CD4-positive, alpha-beta T cell treated with Interleukin-21 for 1 hour (primary cell): ENCODE measurements around the gene PXT1.
A peak's percentile ranks its signal among the peaks of the same experiment; 100 is the strongest.
"Not testable (repeated sequence)": the region's sequence is repeated elsewhere in the genome, so short reads cannot be mapped to it uniquely, and the experiment has no call there.

Experiments used
- DNase-seq: peaks from one replicate; pipeline ENCODE4 v3.0.0-alpha.2; 2020

The PXT1 gene

DNA sequence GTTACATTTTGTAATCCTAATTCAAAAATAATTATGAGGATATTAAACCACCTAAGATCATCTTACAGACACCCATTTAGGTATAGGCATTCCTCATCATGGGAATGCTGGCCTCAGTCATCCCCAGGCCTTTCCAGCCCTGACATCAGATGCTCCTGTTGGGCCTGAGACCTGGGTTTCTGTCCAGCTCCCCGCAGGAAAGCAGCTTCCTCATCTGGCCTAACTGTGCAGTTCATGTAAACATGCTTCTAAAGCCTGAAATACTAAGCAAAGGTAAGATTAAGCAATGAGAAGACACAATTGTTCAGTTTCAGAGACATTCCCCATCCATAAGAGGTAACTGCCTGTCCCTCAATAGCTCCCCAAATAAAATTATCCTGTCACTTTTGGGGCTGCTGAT, 74.2 kb downstream of the PXT1 start:
- DNase-seq, result no peak

- no peak for DNase-seq
These were observed 74.9 kb downstream of the PXT1 start for GRCh38 chr6:36367743-36368142.

- no peak for DNase-seq
These were observed 77.8 kb downstream of the PXT1 start for GRCh38 chr6:36364669-36365479.

GRCh38 chr6:36364061-36364635, 78.5 kb downstream of the PXT1 start:
- not testable (repeated sequence) for DNase-seq

GRCh38 chr6:36363371-36363752, 79.3 kb downstream of the PXT1 start:
- DNase-seq, result not testable (repeated sequence)

DNA sequence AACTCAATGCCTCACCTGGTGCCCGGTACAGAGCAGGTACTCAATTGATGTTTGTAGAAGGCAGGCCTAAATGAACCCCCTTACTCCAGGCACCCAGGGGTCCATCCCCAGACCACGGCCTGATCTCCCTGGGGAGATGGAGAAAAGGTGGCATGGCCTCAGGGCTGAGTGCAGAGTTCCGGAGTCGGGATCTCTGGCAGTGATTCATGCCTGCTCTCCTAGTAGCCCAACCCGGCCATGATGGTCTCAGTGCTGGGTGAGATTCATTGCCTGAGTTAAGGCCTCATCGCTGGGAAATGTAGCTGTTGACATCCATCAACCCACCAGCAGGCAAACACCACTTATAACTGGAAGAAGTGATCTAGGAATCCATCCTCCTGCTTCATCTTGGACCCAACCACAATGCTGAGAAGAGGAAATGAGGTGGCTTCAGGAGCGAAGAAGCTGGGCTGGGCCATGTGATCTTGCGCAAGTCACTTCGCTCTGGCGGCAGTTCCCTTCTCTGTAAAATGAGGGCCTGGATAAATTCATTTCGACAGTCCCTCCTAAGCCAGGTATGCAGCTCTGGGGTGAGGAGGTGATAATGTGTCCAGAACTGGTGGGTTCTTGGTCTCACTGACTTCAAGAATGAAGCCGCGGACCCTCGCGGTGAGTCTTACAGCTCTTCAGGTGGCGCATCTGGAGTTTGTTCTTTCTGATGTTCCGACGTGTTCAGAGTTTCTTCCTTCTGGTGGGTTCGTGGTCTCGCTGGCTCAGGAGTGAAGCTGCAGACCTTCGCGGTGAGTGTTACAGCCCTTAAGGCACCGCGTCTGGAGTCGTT, 79.9 kb downstream of the PXT1 start:
- no peak for DNase-seq

DNA sequence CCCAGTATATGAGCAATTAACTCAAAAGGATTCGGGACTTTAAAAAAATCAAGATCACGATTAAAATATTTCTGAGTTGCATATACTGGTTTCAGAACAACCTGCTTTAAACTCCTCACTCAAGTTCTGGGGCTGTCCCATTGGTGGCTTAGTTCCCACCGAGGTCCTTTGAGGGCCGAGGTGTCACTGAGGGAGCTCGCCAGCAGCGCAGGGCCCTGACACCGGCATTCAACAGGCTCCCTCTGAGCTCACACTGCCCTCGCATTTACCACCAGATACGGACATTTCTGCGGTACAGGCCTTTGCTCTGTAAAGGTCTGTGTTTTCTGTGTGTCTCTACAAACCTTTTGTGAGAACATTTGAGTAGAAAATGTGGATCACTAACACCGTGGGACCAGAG, 81.6 kb downstream of the PXT1 start:
- DNase-seq, result no peak

DNA sequence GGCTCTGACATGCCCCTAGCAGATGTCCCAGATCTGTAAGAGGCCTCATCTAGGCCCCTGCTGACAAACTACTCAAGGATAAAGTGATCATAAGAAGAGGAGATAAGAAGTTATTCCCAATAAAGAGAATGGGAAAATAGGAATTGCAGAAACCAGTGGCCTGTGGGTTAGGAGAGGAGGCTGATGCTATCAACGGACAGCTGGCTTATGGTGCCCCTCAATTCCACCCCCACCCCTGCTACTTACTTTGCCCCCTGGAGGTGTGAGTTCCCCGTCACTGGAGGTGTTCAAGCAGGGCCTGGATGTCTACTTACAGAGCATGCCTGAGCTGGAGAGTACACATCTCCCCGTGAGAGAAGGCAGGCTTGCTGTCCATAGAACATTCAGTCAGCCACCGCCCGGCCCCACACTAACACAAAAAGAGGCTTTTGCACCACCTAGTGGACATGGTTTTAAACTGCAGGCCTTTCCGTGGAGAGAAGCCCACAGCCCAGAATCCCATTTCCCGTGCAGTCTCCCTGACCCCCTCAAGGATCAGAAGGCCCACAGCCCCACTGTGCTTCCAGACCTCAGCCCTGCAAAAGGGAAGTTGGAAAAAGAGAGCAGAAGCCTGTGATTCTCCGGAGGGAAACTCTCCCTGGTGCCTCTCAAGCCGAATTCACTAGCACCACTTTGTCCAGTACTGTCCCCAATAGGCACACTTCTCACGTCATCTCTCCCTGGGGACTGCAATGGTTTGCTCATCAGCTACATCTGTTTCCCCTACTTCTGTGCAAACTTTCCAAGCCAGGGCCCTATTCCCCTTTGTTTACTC, 82.2 kb downstream of the PXT1 start:
- DNase-seq, result peak; percentile 76

- no peak for DNase-seq
These were observed 84.3 kb downstream of the PXT1 start for GRCh38 chr6:36358226-36358915.

- no peak for DNase-seq
These were observed 84.8 kb downstream of the PXT1 start for GRCh38 chr6:36357872-36358225.

DNA sequence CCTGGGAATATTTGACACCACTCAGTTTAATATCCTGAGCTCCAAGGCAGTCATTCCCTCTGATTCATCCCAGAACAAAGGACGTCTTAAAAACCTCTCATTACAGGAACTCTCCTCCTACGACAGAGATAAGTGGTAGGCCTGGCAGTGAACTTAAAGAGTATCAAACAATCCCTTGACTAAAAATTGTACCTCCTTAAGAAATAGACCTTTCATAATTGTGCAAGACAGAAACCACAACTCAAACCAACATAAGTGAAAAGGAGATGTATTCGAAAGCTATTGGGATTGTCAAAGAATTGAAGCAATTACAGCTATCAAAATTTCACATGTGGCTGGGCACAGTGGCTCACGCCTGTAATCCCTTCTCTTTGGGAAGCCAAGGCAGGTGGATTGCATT, 86.8 kb downstream of the PXT1 start:
- no peak for DNase-seq

- no peak for DNase-seq
These were observed 89.2 kb downstream of the PXT1 start for GRCh38 chr6:36353411-36353915.

DNA sequence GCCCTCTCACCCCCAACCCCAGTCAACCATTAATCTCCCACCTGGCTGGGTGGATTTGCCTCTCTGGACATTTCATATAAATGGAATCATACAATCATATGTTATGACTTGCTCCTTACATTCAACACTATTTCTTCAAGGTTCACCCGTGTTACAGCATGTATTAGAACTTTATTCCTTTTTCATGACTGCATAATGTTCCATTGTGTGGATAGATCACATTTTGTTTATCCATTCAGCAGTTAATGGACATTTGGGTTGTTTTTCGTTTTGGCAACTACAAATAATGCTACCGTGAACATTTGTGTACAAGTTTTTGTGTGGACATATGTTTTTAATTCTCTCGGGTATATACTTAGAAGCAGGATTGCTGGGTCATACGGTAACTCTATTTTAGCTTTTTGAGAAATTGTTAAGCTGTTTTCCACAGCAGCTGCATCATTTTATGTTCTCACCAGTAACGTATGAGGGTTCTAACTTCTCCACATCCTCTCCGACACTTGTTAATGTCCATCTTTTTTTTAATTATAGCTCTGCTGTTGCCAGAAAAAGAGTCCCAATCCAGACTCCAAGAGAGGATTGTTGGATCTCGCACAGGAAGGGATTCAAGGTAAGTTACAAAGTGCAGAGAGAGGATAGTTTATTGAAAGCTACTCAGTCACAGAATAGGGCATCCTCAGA, 90.0 kb downstream of the PXT1 start:
- no peak for DNase-seq

DNA sequence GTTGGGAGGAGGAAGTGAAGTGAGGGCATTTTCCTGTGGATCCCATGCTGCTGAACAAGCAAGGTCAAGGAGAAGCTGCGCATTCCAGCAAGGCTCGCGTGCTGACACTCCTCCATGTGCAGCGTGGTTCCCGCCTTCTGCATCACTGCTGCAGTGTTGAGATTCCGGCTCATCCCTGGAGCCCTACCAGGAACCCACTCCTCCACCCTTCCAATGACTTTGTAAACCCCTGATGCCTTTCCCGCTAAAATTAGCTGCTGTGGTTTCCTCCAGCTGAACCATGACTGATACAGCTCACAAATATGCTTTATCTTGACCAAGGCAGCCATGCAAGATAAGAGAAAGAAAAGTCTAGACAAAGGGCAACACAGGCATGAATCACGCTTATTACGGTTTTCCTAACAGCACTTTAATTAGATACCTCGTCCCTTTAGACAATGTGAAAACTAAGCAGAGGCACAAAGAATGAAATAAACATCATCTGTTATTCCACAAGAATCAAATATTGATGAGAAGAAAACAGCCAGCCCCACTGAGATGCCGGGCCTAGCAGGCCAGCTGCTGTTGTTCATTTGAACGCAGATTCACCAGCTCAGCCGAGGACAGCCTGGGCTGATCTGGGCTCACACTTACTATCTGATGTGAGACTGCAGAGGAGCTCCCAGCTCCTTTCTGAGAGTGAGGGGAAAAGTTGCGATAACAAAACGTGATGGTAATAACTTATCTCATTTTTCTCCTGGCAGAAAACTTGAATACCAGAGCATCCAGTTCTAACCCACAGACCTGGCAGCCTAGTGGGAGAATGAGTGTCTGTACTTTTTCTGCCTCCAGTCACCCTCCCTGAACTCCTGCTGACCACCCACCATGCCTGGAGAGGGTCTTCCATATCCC, 91.7 kb downstream of the PXT1 start:
- DNase-seq, result no peak

- DNase-seq, result no peak
These were observed 92.6 kb downstream of the PXT1 start for GRCh38 chr6:36350082-36350481.

DNA sequence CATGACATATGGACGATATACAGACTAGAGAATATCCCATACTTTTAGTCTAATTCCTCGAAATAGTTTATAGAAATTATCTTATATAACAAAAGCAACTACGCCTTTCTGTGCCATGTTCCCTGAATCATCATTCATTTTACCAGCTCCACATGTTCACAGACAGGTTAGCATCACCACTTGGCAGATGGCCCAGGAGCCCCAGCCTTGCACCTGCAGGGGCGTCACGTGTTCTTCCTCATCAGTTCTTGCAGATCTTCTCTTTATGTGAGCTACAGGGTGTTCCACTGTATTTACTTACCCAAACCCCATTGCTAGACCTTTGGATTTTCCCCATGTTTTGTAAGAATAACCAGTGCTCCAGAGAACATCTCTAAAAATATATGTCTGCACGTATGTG, 93.4 kb downstream of the PXT1 start:
- DNase-seq, result no peak

DNA sequence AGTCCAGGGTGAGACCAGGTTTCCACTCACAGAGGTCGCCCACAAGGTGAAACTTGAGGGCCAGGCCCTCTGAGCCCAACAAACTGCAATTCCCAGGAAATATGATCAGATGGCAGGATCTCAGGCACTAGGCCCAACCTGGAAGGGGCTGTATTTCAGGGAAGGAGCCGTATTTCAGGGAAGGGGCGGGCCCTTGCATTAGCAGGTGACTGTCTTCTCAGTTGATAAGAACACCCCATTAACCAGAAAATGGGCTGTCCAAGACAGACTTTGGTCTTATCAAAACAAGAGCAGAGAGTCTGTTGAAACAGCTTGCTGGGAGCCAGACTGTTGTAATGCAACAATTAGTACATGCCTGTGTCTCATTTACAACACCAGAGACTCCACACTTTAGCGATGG, 95.0 kb downstream of the PXT1 start:
- DNase-seq, result no peak

DNA sequence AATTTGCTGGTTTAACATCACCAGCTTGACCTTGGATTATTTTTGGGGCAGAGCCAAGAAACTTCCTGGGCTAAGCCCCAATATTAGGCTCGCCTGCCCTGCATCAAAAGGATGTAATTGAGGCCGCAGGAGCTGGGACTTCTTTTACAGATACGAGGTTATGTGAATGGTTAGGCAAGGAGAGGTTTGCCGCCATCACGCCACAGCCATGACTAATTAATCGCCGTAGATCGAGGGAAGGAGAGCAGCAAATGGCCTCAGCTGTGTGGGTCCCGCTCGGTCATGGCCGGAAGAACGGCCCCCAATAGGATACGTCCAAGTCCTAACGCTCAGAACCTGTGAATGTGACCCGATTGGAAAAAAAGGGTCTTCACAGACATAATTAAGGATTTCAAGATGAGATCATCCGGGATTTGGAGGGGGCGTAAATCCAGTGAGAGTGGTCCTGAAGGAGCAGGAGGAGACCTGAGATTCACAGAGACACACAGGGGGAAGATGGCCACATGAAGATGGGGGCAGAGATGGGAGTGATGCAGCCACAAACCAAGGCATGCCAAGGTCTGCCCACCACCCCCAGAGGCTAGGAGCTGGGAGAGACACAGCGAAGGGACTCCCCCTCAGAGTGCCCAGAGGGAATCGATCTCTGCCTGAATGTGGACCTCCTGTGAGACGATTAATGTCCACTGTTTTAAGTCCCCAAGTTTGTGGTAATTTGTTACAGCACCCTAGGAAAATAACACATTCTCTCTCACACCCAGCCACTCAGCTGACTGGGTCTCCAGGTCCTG, 96.0 kb downstream of the PXT1 start:
- no peak for DNase-seq

DNA sequence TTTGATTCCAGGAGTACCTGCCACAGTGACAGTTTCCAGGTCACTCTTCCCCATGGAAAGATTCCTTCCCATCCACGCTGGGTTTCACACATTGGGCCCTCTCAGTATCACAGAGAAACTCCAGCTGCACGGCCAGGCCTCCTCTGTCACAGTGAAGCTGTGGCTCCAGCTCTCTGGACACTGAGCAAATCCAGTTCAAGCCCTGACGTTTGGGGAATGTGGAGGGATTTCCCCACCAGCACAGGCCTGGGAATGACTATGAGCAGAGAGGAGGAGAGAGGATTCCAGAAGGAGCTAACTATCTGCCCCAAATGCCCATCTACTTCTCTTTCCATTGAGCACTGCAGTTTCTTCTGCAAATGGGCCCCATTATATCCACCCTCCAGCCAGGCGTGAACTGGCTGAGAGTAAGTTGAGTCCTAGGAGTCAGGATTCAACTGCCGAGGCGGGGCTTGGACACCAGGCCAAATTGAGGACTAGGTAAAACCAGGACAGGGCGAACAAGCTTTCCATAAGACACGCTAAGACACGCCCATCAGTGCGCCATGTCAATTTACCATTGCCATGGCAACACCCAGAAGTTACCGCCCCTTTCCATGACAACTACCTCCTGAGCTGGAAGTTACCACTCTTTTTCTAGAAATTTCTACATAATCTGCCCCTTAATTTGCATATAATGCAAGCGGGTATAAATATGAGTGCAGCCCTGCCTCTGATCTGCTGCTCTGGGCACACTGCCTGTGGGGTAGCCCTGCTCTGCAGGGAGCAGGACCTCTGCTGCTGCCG, 96.8 kb downstream of the PXT1 start:
- DNase-seq, result no peak
